HG02759 (cell line): Measurements from ENCODE around the gene CHKA.

Experiments
- ATAC-seq: cut with Tn5 transposase; IDR thresholded peaks from one replicate; pipeline ENCODE4 v1.9.1; 2021; ENCODE audit warnings: mild to moderate bottlenecking, moderate library complexity; ENCODE audit not compliant: unreplicated experiment

Gene CHKA

DNA sequence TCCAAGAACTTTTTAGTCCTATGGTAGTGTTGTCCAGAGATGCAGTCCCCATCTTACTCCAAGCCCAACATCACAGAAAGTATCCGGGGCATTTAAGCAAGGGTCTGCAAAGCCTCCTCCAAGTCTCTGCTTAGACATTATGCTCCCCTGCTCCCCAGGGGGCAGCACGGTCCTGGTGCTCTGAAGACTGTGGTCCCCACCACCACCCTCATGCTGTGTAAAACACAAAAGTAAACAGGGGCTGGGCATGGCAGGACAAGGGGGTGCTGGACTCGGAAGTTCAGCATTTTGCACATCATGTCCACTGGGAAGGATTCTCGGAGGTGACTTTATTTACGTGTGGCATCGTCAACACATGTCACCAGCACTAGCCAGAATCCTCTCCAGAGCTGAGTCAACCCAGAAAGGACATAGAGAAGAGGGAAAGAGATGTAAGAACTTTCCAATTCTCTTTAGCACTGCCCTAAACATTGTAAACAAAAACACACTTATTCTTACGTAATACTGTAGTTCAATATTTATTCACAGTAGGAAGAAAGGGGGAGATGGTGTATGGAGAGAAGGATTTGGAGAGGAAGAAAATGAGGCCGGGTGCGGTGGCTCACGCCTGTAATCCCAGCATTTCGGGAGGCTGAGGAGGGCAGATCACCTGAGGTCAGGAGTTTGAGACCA, 44.7 kb downstream of the CHKA start:
- ATAC-seq = no peak

DNA sequence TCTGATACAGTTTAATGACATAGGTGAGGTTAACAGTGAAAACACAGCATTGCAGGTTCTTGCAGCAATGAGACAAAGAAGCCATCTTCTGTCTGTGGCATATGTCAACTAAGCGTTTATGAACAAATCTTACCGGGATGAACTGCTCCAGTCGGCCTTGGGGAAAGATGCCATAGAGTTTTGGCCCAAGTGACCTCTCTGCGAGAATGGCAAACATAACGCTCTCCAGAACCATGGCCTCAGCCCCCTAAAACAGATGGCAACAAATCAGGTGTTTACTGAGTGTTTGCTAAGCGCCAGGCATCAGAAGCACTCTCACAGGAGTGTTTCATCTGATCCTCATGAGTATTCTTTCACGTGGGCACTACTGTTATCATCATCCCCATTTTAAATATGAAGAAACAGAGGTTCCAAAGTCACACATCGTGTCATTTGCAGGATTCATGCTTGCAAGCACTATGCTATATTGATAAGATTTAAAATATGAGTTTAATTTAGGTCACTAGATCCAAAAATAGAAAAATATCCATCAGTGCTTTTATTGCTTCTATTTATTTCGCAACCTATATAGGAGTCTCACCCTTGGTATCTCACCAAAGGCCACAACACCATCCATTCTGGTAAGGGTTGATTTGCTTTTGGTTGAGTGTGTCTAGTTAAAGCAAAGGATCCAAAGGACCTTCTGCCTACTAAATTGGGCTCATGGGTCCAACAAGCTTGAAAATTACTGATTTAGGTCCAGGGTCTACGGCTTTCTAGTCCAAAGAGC, 46.4 kb downstream of the CHKA start:
- no peak for ATAC-seq

DNA sequence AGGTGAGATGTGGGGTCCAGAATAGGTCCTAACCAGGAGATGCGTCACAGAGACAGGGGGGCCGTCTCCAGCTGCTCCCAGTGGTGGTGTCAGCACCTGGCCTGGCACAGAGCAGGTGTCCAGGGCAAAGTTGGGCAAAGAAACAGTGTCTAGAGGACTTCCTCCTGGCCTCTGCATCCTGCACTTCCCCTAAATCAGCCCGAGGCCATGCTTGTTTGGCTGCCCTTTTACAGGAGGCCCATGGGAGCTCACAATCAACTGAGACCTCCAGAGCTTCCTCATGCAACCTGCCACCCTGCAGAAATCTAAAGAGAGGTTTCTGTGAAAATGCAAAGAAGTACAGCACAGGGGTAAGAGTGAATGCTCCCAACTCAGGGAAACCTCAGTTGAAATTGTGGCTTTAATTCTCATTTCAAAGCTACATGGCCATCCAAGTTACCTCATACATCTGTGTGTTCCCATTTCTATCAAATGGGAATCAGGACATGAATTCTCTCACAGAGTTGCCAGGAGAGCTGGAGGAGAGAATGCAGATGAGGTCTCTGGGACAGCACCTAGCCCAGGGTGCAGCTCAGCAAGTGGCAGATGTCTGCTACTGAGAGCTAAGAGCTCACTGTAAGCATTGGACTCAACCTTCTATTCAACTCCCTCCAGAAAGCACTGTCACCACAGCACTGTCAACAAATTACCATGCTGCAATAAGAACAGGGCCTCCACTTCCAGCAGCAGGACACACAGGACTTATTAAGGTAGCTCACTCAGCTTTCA, 49.7 kb downstream of the CHKA start:
- no peak for ATAC-seq

DNA sequence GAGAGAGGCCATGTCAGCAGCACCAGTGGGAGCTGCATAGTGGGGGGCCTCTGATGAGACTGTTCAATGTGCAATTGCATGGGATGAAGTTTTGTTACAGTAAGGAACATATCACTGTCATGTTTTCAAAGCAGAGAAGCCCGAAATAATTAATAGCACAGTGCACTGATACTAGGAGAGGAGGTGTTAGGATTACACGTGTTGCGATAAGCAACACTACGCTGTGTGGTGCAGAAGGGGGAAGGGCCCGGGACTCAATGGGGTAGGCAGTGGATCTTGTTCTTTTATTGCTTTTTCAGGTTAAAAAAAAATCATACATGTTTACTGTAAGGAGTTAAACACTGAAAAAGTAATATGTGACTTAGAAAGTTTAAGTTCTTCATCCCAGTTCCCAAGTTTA, 53.2 kb downstream of the CHKA start:
- no peak for ATAC-seq

DNA sequence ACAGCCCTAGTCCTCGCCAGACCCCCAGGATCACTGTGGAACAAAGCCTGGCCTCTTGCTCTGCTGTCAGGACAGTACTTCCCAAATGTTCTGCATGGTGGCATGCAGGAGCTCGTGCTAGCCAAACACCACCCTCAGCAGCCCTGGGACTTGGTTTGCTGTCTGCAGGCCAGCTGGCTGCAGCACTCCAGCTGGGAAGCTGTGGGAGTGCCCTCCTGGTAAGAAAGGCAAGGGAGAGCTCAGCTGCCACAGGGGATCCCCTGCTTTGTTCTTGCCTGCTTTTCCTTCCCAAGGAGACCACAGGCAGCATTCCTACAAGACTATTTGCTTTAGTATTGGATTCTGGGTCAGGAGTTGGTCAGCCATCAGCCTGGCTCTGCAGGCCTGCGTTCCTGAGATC, 54.4 kb downstream of the CHKA start:
- no peak for ATAC-seq

DNA sequence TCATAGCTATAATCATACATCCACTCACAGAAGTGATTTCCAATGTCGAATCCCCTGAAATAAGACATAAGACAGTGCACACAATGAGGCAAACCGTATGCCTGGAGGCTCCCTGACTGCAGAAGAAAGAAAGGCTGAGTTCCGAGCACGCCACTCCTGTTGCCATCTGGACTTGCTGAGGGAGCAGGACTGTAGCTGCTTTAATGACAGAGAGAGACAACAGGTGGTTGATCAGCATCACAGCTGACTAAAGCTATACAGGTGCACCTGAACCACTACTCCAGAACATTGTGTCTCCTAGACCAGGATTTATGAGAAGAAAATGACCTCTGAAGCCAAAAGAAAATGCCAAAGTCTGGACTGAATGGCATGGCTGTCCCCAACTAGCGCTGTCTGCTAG, 55.3 kb downstream of the CHKA start:
- ATAC-seq = no peak

DNA sequence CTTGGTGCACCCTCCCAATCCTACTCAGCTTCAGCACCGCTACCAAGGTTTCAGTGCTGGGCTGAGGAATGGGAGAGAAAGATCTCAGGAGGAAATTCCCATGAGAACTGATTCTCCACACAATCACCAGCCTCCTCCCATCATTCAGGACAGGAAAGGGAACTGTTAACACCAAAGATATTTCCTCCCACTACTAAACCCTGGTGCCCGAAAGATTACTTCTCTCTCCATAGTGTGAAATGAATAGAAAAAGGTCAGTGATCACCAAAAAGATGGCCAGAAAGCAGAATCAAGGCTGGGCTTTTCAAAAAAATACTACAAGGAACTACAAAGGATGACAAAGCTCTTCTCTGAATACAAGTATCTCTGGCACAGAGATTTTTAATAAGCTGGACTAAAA, 56.3 kb downstream of the CHKA start:
- no peak for ATAC-seq

DNA sequence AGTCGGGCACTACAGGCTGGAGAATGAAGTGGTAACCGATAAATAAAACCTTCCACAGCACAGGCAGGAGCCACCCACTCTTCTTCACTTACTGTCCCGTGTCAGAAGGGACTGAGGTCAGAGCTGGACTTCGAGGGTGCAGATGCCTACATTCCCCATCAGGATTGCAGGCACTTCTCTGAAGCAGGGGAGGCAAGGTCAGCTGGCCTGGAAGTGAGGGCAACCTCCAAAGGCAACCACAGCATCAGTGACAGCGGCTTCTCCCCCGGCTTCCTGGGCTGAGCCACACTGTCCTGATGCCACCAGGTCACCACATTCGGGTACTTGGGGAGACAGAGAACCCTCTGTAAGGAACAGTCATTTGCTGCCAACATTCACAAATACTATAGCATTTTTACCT, 59.7 kb downstream of the CHKA start:
- no peak for ATAC-seq

DNA sequence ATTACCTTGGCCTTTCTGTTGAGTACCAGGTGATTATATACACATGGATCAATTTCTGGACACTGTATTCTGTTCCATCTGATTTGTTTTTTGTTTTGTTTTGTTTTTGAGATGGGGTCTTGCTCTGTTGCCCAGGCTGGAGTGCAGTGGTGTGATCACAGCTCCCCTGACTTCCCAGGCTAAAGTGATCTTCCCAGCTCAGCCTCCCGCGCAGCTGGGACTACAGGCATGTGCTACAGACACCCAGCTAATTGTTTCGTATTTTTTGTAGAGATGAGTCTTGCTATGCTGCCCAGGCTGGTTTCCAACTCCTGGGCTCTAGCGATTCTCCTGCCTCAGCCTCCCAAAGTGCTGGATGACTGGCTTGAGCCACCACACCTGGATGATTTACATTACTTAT, 63.4 kb downstream of the CHKA start:
- ATAC-seq = no peak

DNA sequence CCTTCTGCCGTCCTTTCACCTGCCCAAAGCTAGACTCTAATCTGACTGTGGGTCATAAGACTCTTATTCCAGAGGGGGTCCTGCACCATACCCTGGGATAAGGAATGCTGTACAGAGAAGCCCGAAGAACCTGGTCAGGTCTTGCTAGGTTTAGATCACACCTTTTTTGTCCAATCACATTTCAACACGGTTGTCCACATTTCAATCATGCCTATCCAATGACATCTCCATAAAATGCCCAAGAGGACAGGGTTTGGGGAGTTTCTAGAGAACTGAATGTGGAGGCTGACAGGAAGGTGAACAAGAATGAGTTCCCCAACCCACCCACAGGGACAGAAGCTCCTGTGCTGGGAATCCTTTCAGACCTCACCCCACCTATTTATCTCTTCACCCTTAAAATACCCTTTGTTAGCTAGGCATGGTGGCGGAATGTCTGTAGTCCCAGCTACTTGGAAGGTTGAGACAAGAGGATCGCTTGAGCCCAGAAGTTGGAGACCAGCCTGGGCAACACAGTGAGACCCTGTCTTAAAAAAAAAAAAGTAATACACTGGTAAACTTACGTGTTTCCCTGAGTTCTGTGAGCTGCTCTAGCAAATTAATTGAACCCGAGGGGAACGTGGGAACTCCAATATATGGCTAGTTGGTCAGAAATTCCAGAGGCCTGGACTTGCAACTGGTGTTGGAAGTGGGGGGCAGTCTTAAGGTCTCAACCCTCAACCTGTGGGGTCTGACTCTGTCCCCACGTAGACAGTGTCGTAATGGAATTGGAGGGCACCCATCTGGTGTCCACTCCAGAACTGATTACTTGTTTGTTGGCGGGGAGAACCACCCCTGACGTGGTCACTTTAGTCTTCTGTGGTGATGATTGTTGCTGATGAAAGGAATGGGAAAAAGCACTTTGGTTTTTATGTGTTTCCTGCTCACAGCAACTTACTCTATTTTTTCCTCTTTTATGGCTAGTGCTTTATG, 64.6 kb downstream of the CHKA start:
- no peak for ATAC-seq

DNA sequence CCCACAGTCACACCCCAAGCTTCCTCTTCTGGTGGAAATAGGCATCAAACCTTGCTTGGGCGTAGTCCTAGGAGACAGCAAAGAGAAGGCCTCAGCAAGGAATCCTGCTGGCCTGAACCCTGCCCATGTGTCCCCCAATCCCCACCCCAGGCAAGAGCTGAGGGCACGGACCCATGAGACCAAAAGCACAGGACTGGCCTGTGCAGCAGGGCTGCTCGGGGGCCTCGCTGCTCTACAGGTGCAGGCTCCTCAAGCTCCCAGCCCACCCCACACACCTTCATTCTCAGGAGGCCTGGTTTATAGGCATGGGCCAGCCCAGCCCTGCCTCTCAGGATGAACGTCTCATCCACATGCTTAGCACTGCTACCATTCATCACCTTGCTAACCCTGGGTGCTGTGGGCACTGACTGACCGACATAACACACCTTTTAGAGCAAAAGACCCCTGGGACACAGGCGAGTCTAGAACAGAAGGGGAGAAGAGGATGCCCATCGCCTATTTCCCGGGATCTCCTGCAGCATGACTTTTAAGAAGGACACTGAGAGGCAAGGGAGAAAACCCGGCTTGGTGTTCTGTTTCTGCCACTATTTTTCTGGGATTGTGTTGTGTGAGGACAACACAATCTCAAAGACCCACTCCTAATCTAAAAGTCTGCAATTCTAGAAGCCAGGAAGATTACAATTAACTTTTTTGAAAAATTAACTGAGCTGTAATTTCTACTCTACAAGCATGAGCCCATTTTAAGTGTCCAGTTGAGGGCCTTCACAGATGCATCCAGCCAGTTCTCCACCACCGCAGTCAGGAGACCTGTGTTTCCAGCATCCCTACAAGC, 67.0 kb downstream of the CHKA start:
- no peak for ATAC-seq

DNA sequence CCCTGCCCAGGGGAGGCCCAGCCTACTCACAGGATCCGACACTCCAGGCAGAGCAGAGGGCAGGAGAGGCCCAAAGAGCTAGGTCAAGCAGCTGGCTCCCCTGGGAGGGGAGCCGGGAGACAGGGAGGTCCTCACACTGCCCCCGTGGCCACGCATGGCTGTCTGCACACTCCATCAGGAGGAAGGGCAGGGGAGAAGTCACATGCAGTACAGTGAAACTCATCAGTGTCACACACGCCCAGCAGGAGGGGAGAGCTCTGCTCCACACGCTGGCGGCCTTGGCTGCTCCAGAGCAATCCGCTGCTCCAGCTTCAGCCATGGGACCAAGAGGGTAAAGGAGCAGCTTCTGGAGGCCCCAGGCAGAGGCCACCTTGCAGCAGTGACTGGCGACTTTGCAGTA, 68.1 kb downstream of the CHKA start:
- ATAC-seq = no peak

DNA sequence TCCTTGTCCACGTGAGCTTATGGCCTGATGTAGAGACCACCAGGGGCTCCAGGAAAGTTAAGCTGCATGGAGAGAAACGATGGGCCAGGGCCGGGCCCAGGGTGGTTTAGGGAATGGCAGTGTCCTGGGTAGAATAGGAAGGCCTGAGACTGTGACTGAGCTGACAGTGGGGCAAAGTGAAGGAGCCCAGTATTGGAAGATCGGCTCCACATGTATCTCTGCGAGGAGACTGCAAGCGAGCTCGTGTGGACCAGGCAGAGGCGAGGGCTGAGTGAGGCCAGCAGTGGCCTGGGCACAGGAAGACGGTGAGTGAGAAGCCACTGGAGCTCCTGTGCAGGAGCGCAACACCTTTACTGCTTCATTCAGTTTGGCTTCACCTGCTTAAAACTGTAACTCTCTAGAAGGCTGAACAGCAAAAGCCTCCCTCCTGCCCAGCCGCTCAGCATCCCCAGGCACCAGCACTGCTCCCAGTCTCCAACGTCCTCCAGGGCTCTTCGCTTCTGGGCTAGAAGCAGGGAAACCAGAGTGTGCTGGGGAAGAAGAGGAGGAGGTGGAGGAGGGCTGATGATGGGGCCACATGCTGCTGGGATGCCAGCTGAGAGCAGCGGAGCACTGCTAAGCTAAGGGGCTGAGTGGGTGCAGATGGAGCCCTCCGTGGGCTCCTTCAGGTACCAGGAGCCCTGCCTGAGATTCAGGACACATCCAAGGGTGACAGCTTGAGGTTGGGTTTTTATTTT, 68.9 kb downstream of the CHKA start:
- no peak for ATAC-seq

DNA sequence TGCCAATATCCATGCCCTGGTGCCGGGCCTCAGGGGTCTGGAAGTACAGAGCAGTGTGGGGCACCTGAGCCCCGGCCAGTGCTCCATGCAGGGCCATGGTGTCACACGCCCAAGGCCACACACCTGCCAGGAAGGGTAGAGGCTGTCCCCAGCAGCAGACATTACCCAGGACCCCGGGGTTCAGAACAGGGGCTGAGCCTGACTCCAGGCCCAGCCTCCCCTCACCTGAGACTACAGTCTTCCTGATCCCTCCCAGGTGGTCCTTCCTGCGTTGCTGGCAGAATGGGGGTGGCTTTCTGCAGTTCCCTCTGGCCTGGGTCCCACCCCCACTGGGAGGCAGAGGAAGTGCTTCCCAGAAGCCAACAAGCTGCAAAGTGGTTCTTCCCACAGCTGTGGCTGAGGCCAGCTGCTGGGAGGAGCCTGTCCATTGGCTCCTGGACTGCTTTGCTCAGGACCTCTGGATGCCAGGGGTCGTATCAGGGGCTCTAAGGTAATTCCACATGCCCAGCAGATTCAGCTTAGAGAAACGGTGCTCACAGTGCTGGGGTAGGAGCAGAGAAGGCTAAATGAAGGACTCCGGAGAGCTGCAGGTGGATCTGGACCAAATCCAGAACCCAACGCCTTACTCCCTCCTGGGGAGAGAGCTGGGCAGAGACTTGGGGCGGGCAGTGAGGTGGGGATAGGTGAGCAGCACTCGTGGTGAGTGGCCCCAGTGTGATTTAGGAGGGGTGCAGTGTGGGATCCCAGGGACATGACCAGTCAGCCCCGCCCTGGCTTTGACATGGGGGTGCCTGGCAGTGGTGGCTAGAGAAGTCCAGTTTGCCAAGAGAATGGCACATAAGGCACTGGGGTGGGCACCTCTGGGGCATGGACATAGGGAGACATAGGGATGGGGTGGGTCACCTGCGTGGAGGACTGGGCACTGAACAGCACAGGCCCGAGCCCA, 69.7 kb downstream of the CHKA start:
- no peak for ATAC-seq

DNA sequence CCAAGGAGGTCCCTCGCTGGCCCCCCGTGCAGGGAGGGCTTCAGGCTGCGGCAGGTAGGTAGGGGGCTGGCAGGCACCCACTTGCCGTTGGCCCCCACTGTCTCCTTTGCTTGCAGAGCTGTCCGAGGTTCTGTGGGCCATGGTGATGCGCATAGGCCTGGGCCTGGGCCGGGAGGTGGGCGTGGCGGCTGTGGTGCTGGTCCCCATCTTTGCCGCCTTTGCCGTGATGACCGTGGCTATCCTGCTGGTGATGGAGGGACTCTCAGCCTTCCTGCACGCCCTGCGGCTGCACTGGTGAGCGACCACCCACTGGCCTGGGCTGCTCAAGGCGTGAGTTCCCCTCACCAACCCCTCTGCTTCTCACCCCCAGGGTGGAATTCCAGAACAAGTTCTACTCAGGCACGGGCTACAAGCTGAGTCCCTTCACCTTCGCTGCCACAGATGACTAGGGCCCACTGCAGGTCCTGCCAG, 70.8 kb downstream of the CHKA start:
- no peak for ATAC-seq

DNA sequence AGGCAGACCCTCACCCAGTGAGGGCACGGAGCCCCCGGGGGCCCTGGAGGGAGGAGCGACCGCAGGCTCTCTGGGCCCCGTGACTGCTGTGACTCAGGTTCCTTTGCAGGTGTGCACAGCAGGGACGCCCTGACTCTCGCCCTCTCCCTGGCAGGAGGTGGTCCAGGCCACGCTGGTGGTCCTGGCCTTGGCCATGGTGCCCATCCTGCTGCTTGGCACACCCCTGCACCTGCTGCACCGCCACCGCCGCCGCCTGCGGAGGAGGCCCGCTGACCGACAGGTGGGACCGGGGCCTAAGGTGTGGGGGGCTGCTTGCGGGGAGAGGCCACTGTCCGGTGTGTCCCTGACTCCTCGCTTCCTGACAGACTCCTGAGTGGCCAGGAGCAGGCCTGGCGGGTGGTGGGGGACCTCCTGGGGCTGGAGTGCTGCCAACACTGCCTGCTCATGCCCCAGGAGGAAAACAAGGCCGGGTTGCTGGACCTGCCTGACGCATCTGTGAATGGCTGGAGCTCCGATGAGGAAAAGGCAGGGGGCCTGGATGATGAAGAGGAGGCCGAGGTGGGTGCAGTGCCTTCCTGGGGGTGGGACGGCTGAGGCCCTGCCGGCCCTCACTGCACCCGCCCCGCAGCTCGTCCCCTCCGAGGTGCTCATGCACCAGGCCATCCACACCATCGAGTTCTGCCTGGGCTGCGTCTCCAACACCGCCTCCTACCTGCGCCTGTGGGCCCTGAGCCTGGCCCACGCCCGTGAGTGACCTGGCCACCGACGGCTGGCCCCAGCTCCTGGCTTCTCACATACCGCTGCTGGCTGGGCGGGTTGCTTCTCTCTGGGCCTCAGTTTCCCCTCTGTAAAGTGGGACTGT, 71.4 kb downstream of the CHKA start:
- ATAC-seq = no peak
